Spinal cord (tissue), 10 donors: ENCODE measurements around the gene C3orf20. TPM values are rescaled to one million over a fixed set of nuclear protein-coding genes. Genes with fewer than 3 reads are reported as not detected.
"Not testable (repeated sequence)": the region's sequence is repeated elsewhere in the genome, so short reads cannot be mapped to it uniquely, and the experiment has no call there.

Source experiments
- DNase-seq, 6 donors: peaks; one replicate each; pipeline versions ENCODE4 v3.0.0 to v3.0.0-alpha.2; 2013 to 2015; ENCODE audit warnings: low spot score in 6 of 6, low read depth in 4 of 6
- H3K27ac ChIP-seq: one replicate; pipeline ENCODE4 v1.5.1; 2013; ENCODE audit warnings: low read depth, low read length, control low read depth
- H3K27me3 ChIP-seq: one replicate; pipeline ENCODE4 v1.6.1; 2013; ENCODE audit warnings: low read length; ENCODE audit not compliant: control insufficient read depth, insufficient read depth
- H3K36me3 ChIP-seq: one replicate; pipeline ENCODE4 v1.6.1; 2013; ENCODE audit warnings: low read length; ENCODE audit not compliant: control insufficient read depth, insufficient read depth
- H3K4me1 ChIP-seq: one replicate; pipeline ENCODE4 v1.6.1; 2013; ENCODE audit warnings: low read length; ENCODE audit not compliant: control insufficient read depth, insufficient read depth
- H3K4me3 ChIP-seq: one replicate; pipeline ENCODE4 v1.5.1; 2013; ENCODE audit warnings: low read depth, low read length, control low read depth
- H3K9me3 ChIP-seq: one replicate; pipeline ENCODE4 v1.6.1; 2013; ENCODE audit warnings: low read length; ENCODE audit not compliant: control insufficient read depth, insufficient read depth
- WGBS: methylation state at CpG from one replicate; pipeline ENCODE4 v1.1.5; 2013; ENCODE audit warnings: missing lambda C conversion rate; ENCODE audit not compliant: insufficient coverage; 5-methylcytosine and 5-hydroxymethylcytosine counted together
- polyA plus RNA-seq, 2 donors: library from polyadenylated mRNA; unstranded; fragments of 120-200 nt; gene quantifications; one replicate each; pipeline ENCODE4 v1.2.1, GENCODE V29; 2013; ENCODE audit not compliant: insufficient read length in 2 of 2
- total RNA-seq, 2 donors: library from RNA; depleted of rRNA in 1 of 2; stranded (reverse); fragments of 120-200 nt in 1 of 2; fragments of >200 nt in 1 of 2; gene quantifications; one replicate each; pipeline versions ENCODE4 v1.2.3 to v1.2.4, GENCODE V29; 2013 to 2014
- donor health status: healthy.

Gene C3orf20
- total and polyA plus RNA-seq, 4 donors: 0.06 to 0.33 (median 0.16) TPM

GRCh38 chr3:14647976-14648955, 26.7 kb upstream of the C3orf20 start:
- 52% methylated on average over 9 of the region's 19 CpGs for WGBS
- no peak overlapping the region for H3K27ac ChIP-seq

GRCh38 chr3:14649466-14649865, 25.5 kb upstream of the C3orf20 start:
- H3K27ac ChIP-seq: no peak overlapping the region
- no peaks in the 10 kb centered on the region for H3K27me3 ChIP-seq
- H3K4me3 ChIP-seq: no peak overlapping the region
- H3K36me3 ChIP-seq: no peaks in the 10 kb centered on the region
- no peaks in the 10 kb centered on the region for H3K9me3 ChIP-seq
- DNase-seq: no peak
- peaks cover 16% of the 10 kb centered on the region for H3K4me1 ChIP-seq
- no CpG with 5 or more reads among the region's 2 CpGs for WGBS

More at GRCh38 chr3:14647976-14648955, 26.7 kb upstream of the C3orf20 start:
- Histone ChIP-seq H3K27me3 (no peaks in the 10 kb centered on the region), H3K4me3 (no peak overlapping the region), H3K4me1 (peaks cover 16% of the 10 kb centered on the region), H3K36me3 (no peaks in the 10 kb centered on the region), H3K9me3 (no peaks in the 10 kb centered on the region)
- peak in 2 of 6 donors; percentile 70 to 77 for DNase-seq

GRCh38 chr3:14650193-14650592, 24.7 kb upstream of the C3orf20 start:
- no peak overlapping the region for H3K4me3 ChIP-seq
- H3K9me3 ChIP-seq: no peaks in the 10 kb centered on the region
- no peaks in the 10 kb centered on the region for H3K27me3 ChIP-seq
- no CpG with 5 or more reads among the region's 4 CpGs for WGBS
- H3K36me3 ChIP-seq: peaks cover 4% of the 10 kb centered on the region
- H3K27ac ChIP-seq: no peak overlapping the region
- peaks cover 16% of the 10 kb centered on the region for H3K4me1 ChIP-seq
- DNase-seq: no peak

GRCh38 chr3:14651440-14652251, 23.3 kb upstream of the C3orf20 start, which contains the start of gene CCDC174:
Gene CCDC174, plus strand, starts transcription at chr3:14651762. Its CDS starts 75 bp downstream, at chr3:14651837.
- peak within 1 kb of the TSS; percentile 94 for H3K4me3 ChIP-seq
- peak; percentile 99 to 100 (median 100) for DNase-seq
- H3K27ac ChIP-seq: peak within 1 kb of the TSS; percentile 88
- WGBS: under 1% methylated on average over 45 of the region's 47 CpGs
- H3K9me3 ChIP-seq: no peaks in the 10 kb centered on the region
- H3K4me1 ChIP-seq: peaks cover 16% of the 10 kb centered on the region
- no peaks in the 10 kb centered on the region for H3K27me3 ChIP-seq
- peaks cover 4% of the 10 kb centered on the region for H3K36me3 ChIP-seq

- not testable (repeated sequence) for H3K27me3 ChIP-seq, H3K27ac ChIP-seq, H3K9me3 ChIP-seq, DNase-seq, H3K36me3 ChIP-seq
- WGBS: 84% methylated on average over 17 of the region's 21 CpGs
- H3K4me1 ChIP-seq: peaks cover 16% of the 10 kb centered on the region
- H3K4me3 ChIP-seq: peak overlapping the region; percentile 94
Observed at GRCh38 chr3:14652360-14652907, 22.5 kb upstream of the C3orf20 start.

GRCh38 chr3:14657579-14657978, 17.4 kb upstream of the C3orf20 start:
- Histone ChIP-seq H3K27me3 (no peaks in the 10 kb centered on the region), H3K4me3 (no peak overlapping the region), H3K9me3 (no peaks in the 10 kb centered on the region), H3K27ac (no peak overlapping the region), H3K4me1 (peaks cover 3% of the 10 kb centered on the region), H3K36me3 (peaks cover 34% of the 10 kb centered on the region)
- no peak for DNase-seq
- 94% methylated on average over 1 of the region's 2 CpGs for WGBS

- peaks cover 38% of the 10 kb centered on the region for H3K36me3 ChIP-seq
- no CpG with 5 or more reads among the region's 2 CpGs for WGBS
Observed at GRCh38 chr3:14658978-14659377, 16.0 kb upstream of the C3orf20 start.

GRCh38 chr3:14660942-14661341, 14.0 kb upstream of the C3orf20 start:
- H3K36me3 ChIP-seq: peaks cover 40% of the 10 kb centered on the region
- WGBS: 83% methylated on average over 4 of the region's 4 CpGs

More at GRCh38 chr3:14658978-14659377, 16.0 kb upstream of the C3orf20 start:
- Histone ChIP-seq H3K9me3 (no peaks in the 10 kb centered on the region), H3K4me1 (no peaks in the 10 kb centered on the region), H3K27ac (no peak overlapping the region), H3K27me3 (no peaks in the 10 kb centered on the region), H3K4me3 (no peak overlapping the region)
- DNase-seq: no peak

GRCh38 chr3:14663396-14664135, 11.4 kb upstream of the C3orf20 start:
- DNase-seq: peak in 2 of 6 donors; percentile 25 to 64
- Histone ChIP-seq H3K4me3 (no peak overlapping the region), H3K27ac (no peak overlapping the region), H3K36me3 (peaks cover 42% of the 10 kb centered on the region), H3K9me3 (no peaks in the 10 kb centered on the region), H3K27me3 (no peaks in the 10 kb centered on the region), H3K4me1 (no peaks in the 10 kb centered on the region)
- 100% methylated on average over 1 of the region's 5 CpGs for WGBS

More at GRCh38 chr3:14660942-14661341, 14.0 kb upstream of the C3orf20 start:
- no peak for DNase-seq
- H3K4me3 ChIP-seq: no peak overlapping the region
- no peaks in the 10 kb centered on the region for H3K27me3 ChIP-seq
- H3K4me1 ChIP-seq: no peaks in the 10 kb centered on the region
- no peaks in the 10 kb centered on the region for H3K9me3 ChIP-seq
- H3K27ac ChIP-seq: no peak overlapping the region
